Measurements from ENCODE around the gene CATSPERE.
"Not testable (repeated sequence)": the region's sequence is repeated elsewhere in the genome, so short reads cannot be mapped to it uniquely, and the experiment has no call there.

CATSPERE gene

DNA sequence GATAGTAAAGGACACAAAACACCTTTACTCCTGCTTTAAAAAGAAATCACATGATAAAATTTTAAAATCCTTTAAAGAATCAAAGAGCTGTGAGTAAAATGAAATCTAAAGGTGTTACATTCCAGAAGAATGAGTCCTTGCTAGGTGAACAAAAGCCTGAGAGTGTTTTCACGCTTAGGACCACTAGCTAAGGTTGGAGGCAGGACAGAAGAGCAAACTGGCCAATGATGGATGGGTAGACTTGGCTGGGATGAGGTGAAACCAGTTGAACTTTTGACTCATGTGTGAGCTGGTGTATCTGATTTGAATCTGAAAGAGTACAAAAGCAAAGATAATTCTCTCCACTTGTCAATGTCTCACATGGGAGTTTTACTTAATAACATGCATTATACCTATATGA, 35.1 kb downstream of the CATSPERE start:
- ATAC-seq: no peak

GRCh38 chr1:244497805-244498204, 36.7 kb downstream of the CATSPERE start:
- TF ChIP-seq RARB (CRISPR knock-in tag; IDR thresholded peaks at IDR 0.05) (no peak), ZNF565 (CRISPR knock-in tag; conservative IDR thresholded peaks at IDR 0.05; ENCODE audit: low read depth) (no peak), SNAI2 (CRISPR knock-in tag; IDR thresholded peaks at IDR 0.05) (no peak), TSHZ2 (CRISPR knock-in tag; IDR thresholded peaks at IDR 0.05) (no peak), TCF4 (CRISPR knock-in tag; IDR thresholded peaks at IDR 0.05; ENCODE audit: borderline replicate concordance) (no peak), CSRNP3 (CRISPR knock-in tag; IDR thresholded peaks at IDR 0.05) (no peak), ZNF70 (CRISPR knock-in tag; IDR thresholded peaks at IDR 0.05) (no peak), ISL1 (CRISPR knock-in tag; IDR thresholded peaks at IDR 0.05) (no peak), ZC3H10 (CRISPR knock-in tag; IDR thresholded peaks at IDR 0.05) (no peak), OSR1 (CRISPR knock-in tag; IDR thresholded peaks at IDR 0.05) (no peak)
- TF ChIP-seq, protein P1, sequence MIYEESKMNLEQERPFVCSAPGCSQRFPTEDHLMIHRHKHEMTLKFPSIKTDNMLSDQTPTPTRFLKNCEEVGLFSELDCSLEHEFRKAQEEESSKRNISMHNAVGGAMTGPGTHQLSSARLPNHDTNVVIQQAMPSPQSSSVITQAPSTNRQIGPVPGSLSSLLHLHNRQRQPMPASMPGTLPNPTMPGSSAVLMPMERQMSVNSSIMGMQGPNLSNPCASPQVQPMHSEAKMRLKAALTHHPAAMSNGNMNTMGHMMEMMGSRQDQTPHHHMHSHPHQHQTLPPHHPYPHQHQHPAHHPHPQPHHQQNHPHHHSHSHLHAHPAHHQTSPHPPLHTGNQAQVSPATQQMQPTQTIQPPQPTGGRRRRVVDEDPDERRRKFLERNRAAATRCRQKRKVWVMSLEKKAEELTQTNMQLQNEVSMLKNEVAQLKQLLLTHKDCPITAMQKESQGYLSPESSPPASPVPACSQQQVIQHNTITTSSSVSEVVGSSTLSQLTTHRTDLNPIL (CRISPR knock-in tag; IDR thresholded peaks at IDR 0.05; ENCODE audit: low read depth): no peak
- no peak for ATAC-seq

More for the DNA sequence above, 35.1 kb downstream of the CATSPERE start:
- TF ChIP-seq TCF4 (CRISPR knock-in tag; IDR thresholded peaks at IDR 0.05; ENCODE audit: borderline replicate concordance): no peak
- TF ChIP-seq, protein P1 (CRISPR knock-in tag; IDR thresholded peaks at IDR 0.05; ENCODE audit: low read depth): no peak
- TF ChIP-seq ZFP3 (CRISPR knock-in tag; IDR thresholded peaks at IDR 0.05): no peak

DNA sequence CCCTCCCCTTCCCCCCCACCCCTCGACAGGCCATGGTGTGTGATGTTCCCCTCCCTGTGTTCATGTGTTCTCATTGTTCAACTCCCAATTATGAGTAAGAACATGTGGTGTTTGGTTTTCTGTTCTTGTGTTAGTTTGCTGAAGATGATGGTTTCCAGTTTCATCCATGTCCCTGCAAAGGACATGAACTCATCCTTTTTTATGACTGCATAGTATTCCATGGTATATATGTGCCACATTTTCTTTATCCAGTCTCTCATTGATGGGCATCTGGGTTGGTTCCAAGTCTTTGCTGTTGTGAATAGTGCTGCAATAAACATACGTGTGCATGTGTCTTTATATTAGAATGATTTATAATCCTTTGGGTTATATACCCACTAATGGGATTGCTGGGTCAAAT, 38.4 kb downstream of the CATSPERE start:
- not testable (repeated sequence) for ATAC-seq

- ATAC-seq: not testable (repeated sequence)
These were observed 39.4 kb downstream of the CATSPERE start for GRCh38 chr1:244500515-244500914.

DNA sequence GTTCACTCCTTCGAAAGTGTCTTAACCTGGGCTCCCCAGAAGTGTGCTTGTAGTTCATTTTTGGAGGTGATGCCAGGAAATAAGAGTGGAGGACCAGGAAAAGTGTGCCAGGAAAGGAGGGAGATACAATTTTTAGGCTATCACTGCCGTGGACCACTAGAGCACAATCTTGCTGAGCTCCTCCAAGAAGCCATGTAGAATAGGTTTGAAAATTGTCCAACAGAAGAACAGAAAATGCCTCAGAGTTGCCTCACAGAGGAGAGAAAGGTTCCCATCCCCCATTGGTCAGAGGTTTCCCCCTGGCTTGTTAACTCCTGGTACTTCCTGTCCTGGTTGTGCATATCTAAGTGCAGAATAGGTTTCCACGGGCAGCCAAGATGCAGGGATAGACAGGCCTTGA, 41.6 kb downstream of the CATSPERE start:
- ATAC-seq: no peak
- TF ChIP-seq CSRNP3 (CRISPR knock-in tag; IDR thresholded peaks at IDR 0.05) (no peak), TCF4 (CRISPR knock-in tag; IDR thresholded peaks at IDR 0.05; ENCODE audit: borderline replicate concordance) (no peak), ZNF70 (CRISPR knock-in tag; IDR thresholded peaks at IDR 0.05) (no peak), ZNF8 (CRISPR knock-in tag; IDR thresholded peaks at IDR 0.05) (no peak), BACH2 (CRISPR knock-in tag; IDR thresholded peaks at IDR 0.05; ENCODE audit: borderline replicate concordance) (no peak), PATZ1 (CRISPR knock-in tag; IDR thresholded peaks at IDR 0.05; ENCODE audit: borderline replicate concordance) (no peak), POU6F1 (CRISPR knock-in tag; IDR thresholded peaks at IDR 0.05; ENCODE audit: borderline replicate concordance, low read depth) (no peak), ZC3H10 (CRISPR knock-in tag; IDR thresholded peaks at IDR 0.05) (no peak), SNAI2 (CRISPR knock-in tag; IDR thresholded peaks at IDR 0.05) (no peak), ZNF565 (CRISPR knock-in tag; conservative IDR thresholded peaks at IDR 0.05; ENCODE audit: low read depth) (no peak), ZFP3 (CRISPR knock-in tag; IDR thresholded peaks at IDR 0.05) (no peak), ISL1 (CRISPR knock-in tag; IDR thresholded peaks at IDR 0.05) (no peak), TOX (CRISPR knock-in tag; IDR thresholded peaks at IDR 0.05; ENCODE audit: borderline replicate concordance) (no peak), RARB (CRISPR knock-in tag; IDR thresholded peaks at IDR 0.05) (no peak), PPARA (CRISPR knock-in tag; IDR thresholded peaks at IDR 0.05; ENCODE audit: borderline replicate concordance) (no peak), ESRRG (CRISPR knock-in tag; IDR thresholded peaks at IDR 0.05) (no peak), ZFP30 (CRISPR knock-in tag; IDR thresholded peaks at IDR 0.05) (no peak)
- TF ChIP-seq, protein P1 (CRISPR knock-in tag; IDR thresholded peaks at IDR 0.05; ENCODE audit: low read depth): no peak

Measured in SK-N-SH treated with all-trans-retinoic acid at 6 μM for 48 hours (cell line).